Adrenal gland (tissue), 12 donors: ENCODE data around the gene BLOC1S2. TPM values are rescaled to one million over a fixed set of nuclear protein-coding genes. Genes with fewer than 3 reads are reported as not detected.
"Not testable (repeated sequence)": the region's sequence is repeated elsewhere in the genome, so short reads cannot be mapped to it uniquely, and the experiment has no call there.

ENCODE experiments used
- DNase-seq, 7 donors: peaks; one replicate each; pipeline ENCODE4 v3.0.0-alpha.2; 2019 to 2020
- H3K27ac ChIP-seq, 5 donors: fragments of 200-600 bp; sonication (generic) in 4 of 5; 1 replicate in 3 of 5; 2 replicates in 2 of 5; pipeline versions ENCODE4 v1.5.1 to v1.8.0; 2016 to 2020; ENCODE audit warnings: mild to moderate bottlenecking in 1 of 5
- H3K27me3 ChIP-seq: fragments of 200-600 bp; 2 replicates; pipeline ENCODE4 v1.8.0; 2021
- H3K36me3 ChIP-seq, 2 donors: fragments of 200-600 bp; replicated peaks in 1 of 2; 1 replicate in 1 of 2; 2 replicates in 1 of 2; pipeline versions ENCODE4 v1.5.1 to v1.8.0; 2018 to 2022
- H3K4me1 ChIP-seq, 2 donors: fragments of 200-600 bp; replicated peaks in 1 of 2; 1 replicate in 1 of 2; 2 replicates in 1 of 2; pipeline versions ENCODE4 v1.5.1 to v1.8.0; 2018 to 2021
- H3K4me3 ChIP-seq, 4 donors: fragments of 200-600 bp; sonication (generic) in 3 of 4; one replicate each; pipeline ENCODE4 v1.5.1; 2016 to 2018
- H3K9me3 ChIP-seq, 3 donors: fragments of 200-600 bp; sonication (generic) in 1 of 3; replicated peaks in 1 of 3; 1 replicate in 2 of 3; 2 replicates in 1 of 3; pipeline versions ENCODE4 v1.5.1 to v1.8.0; 2016 to 2021
- CTCF ChIP-seq, 6 experiments: fragments of 450-650 bp in 4 of 6; fragments of 200-600 bp in 2 of 6; sonication (generic) in 1 of 6; IDR thresholded peaks; 1 replicate in 5 of 6; 2 replicates in 1 of 6; pipeline versions ENCODE4 v1.5.1 to v1.8.0; 2016 to 2021; ENCODE audit warnings: antibody characterized with exemption in 6 of 6, mild to moderate bottlenecking in 2 of 6, moderate library complexity in 1 of 6
- POLR2A ChIP-seq, 2 donors: fragments of 450-650 bp; IDR thresholded peaks; one replicate each; pipeline ENCODE4 v1.6.1; 2017; ENCODE audit warnings: antibody characterized with exemption in 2 of 2, mild to moderate bottlenecking in 2 of 2, moderate library complexity in 1 of 2
- whole genome bisulfite sequencing, 4 donors: extraction: QIAGEN DNeasy Blood & Tissue Kit in 2 of 4; methylation state at CpG; one replicate each; pipeline versions ENCODE4 v1.1.5 to v1.1.7; 2013 to 2017; 5-methylcytosine and 5-hydroxymethylcytosine counted together
- intact Hi-C, 2 donors: fragments of 100-400 bp; cut with DNase I; formaldehyde crosslinking; loops; one replicate each; pipeline versions ENCODE4 v1.14.1 to v1.15.0; 2022 to 2023
- polyA plus RNA-seq, 3 donors: library from polyadenylated mRNA; stranded (reverse); fragments of 200-250 nt in 2 of 3; fragments of 350-450 nt in 1 of 3; fragmentation: Illumina TruSeq in 1 of 3; extraction: RNeasy Lipid Tissue Mini Kit (QIAGEN cat#74804) in 1 of 3; gene quantifications; one replicate each; pipeline ENCODE4 v1.2.3, GENCODE V29; 2013 to 2014
- total RNA-seq, 9 donors: library from RNA; depleted of rRNA in 4 of 9; stranded (reverse); fragments of >200 nt in 4 of 9; fragments of 120-200 nt in 1 of 9; fragmentation: NEBNext Ultra II Directional in 1 of 9; extraction: Animal tissue kit (Norgen Biotek cat#: 25700) in 1 of 9; gene quantifications; one replicate each; pipeline versions ENCODE4 v1.1.0 to v1.2.4, GENCODE V29; 2013 to 2023
- donor health status: healthy with polysubstance abuse.
- donor health status: Bipolar disorder and iron deficiency.
- donor health status: DM: yes; HTN: yes; CAD: no.
- donor health status: DM: no; HTN: no; CAD: no.
- donor health status: DM: no; HTN: no; CAD: no.
- donor health status: DM: yes; HTN: yes; CAD: no.

The BLOC1S2 gene
- total and polyA plus RNA-seq, 12 donors, result 21.1 to 104 (median 39.5) TPM

GRCh38 chr10:100304414-100304813 lies 17.9 kb upstream of the BLOC1S2 start:
- intact Hi-C loops, result no loop called here
- Histone ChIP-seq H3K9me3 (no peaks in the 10 kb centered on the region), H3K36me3 (no peaks in the 10 kb centered on the region), H3K27ac (no peak overlapping the region), H3K4me1 (no peaks in the 10 kb centered on the region), H3K27me3 (peaks cover 25% of the 10 kb centered on the region), H3K4me3 (no peak overlapping the region)
- no peak for TF ChIP-seq POLR2A (IDR thresholded peaks at IDR 0.05)
- 58 to 85% (median 76%) methylated on average over 1 to 3 of the region's 3 CpGs for WGBS, 4 donors
- DNase-seq, result no peak

GRCh38 chr10:100303724-100304319 lies 17.3 kb upstream of the BLOC1S2 start:
- Histone ChIP-seq H3K27ac (no peak overlapping the region), H3K4me3 (no peak overlapping the region), H3K36me3 (no peaks in the 10 kb centered on the region), H3K4me1 (no peaks in the 10 kb centered on the region), H3K9me3 (no peaks in the 10 kb centered on the region), H3K27me3 (peaks cover 25% of the 10 kb centered on the region)
- WGBS, 4 donors, result 24 to 26% (median 24%) methylated on average over 7 of the region's 7 CpGs
- no peak for DNase-seq
- TF ChIP-seq POLR2A (IDR thresholded peaks at IDR 0.05), result no peak
- TF ChIP-seq CTCF (IDR thresholded peaks at IDR 0.05), result peak; percentile 49 to 64 (median 58)
- intact Hi-C loops, result no loop called here

- 54 to 64% (median 58%) methylated on average over 5 of the region's 5 CpGs for WGBS, 4 donors
- DNase-seq, H3K4me3 ChIP-seq, H3K4me1 ChIP-seq, intact Hi-C loops, H3K9me3 ChIP-seq, H3K36me3 ChIP-seq, H3K27ac ChIP-seq: not testable (repeated sequence)
- peaks cover 16% of the 10 kb centered on the region for H3K27me3 ChIP-seq
Measured at GRCh38 chr10:100301123-100301522, 14.6 kb upstream of the BLOC1S2 start.

- 65 to 81% (median 74%) methylated on average over 7 to 9 of the region's 9 CpGs for WGBS, 4 donors
- Histone ChIP-seq H3K27me3 (peaks cover 8% of the 10 kb centered on the region), H3K4me1 (no peaks in the 10 kb centered on the region)
Measured at GRCh38 chr10:100297242-100297641, 10.8 kb upstream of the BLOC1S2 start.

GRCh38 chr10:100293066-100293465 lies 6.6 kb upstream of the BLOC1S2 start:
- H3K9me3 ChIP-seq, result no peaks in the 10 kb centered on the region
- peaks cover 8% of the 10 kb centered on the region for H3K27me3 ChIP-seq
- no peak overlapping the region for H3K27ac ChIP-seq
- no peaks in the 10 kb centered on the region for H3K36me3 ChIP-seq
- H3K4me3 ChIP-seq, result no peak overlapping the region
- TF ChIP-seq CTCF (IDR thresholded peaks at IDR 0.05) (no peak), POLR2A (IDR thresholded peaks at IDR 0.05) (no peak)
- intact Hi-C loops, result no loop called here
- H3K4me1 ChIP-seq, result no peaks in the 10 kb centered on the region
- DNase-seq, result no peak

More at GRCh38 chr10:100297242-100297641, 10.8 kb upstream of the BLOC1S2 start:
- intact Hi-C loops, result no loop called here
- H3K27ac ChIP-seq, result no peak overlapping the region
- H3K4me3 ChIP-seq, result no peak overlapping the region
- no peaks in the 10 kb centered on the region for H3K9me3 ChIP-seq
- TF ChIP-seq CTCF (IDR thresholded peaks at IDR 0.05) (no peak), POLR2A (IDR thresholded peaks at IDR 0.05) (no peak)
- H3K36me3 ChIP-seq, result no peaks in the 10 kb centered on the region
- DNase-seq, result no peak

- H3K36me3 ChIP-seq, H3K4me3 ChIP-seq, H3K9me3 ChIP-seq, intact Hi-C loops, H3K27me3 ChIP-seq, H3K4me1 ChIP-seq: not testable (repeated sequence)
- H3K27ac ChIP-seq, result peak overlapping the region in 2 of 5 donors; percentile 17 to 49
- DNase-seq, result peak in 4 of 7 donors; percentile 45 to 51 (median 50)
- WGBS, 4 donors, result 61 to 77% (median 66%) methylated on average over 4 of the region's 4 CpGs
Measured at GRCh38 chr10:100292300-100292699, 5.8 kb upstream of the BLOC1S2 start.
